CD14-positive monocyte (primary cell): ENCODE measurements around the gene GRK5. TPM values are rescaled to one million over a fixed set of nuclear protein-coding genes. Genes with fewer than 3 reads are reported as not detected.

Experiments used
- DNase-seq, 3 donors: peaks; one replicate each; pipeline ENCODE4 v3.0.0-alpha.2; 2011 to 2022
- H2AFZ ChIP-seq: 2 replicates; pipeline ENCODE4 v1.6.0; 2012; ENCODE audit warnings: mild to moderate bottlenecking, low read depth, low read length, inconsistent platforms; ENCODE audit not compliant: insufficient read depth, poor library complexity, severe bottlenecking
- H3K27ac ChIP-seq, 2 donors: 1 replicate in 1 of 2; 2 replicates in 1 of 2; pipeline ENCODE4 v1.5.1; 2012 to 2013; ENCODE audit warnings: low read length in 2 of 2, control low read depth in 1 of 2, inconsistent platforms in 1 of 2, low read depth in 1 of 2, mild to moderate bottlenecking in 1 of 2
- H3K27me3 ChIP-seq, 2 donors: one replicate each; pipeline versions ENCODE4 v1.6.0 to v1.6.1; 2011 to 2013; ENCODE audit warnings: low read length in 2 of 2; ENCODE audit not compliant: control insufficient read depth in 2 of 2, insufficient read depth in 2 of 2
- H3K36me3 ChIP-seq, 2 donors: replicated peaks in 1 of 2; 1 replicate in 1 of 2; 2 replicates in 1 of 2; pipeline versions ENCODE4 v1.5.1 to v1.6.1; 2012 to 2013; ENCODE audit warnings: low read length in 2 of 2, control low read depth in 1 of 2, inconsistent platforms in 1 of 2, mild to moderate bottlenecking in 1 of 2; ENCODE audit not compliant: insufficient read depth in 2 of 2, control insufficient read depth in 1 of 2
- H3K4me1 ChIP-seq, 2 donors: 1 replicate in 1 of 2; 2 replicates in 1 of 2; pipeline versions ENCODE4 v1.5.1 to v1.6.1; 2012 to 2013; ENCODE audit warnings: low read length in 2 of 2, control low read depth in 1 of 2, inconsistent platforms in 1 of 2, mild to moderate bottlenecking in 1 of 2, moderate library complexity in 1 of 2; ENCODE audit not compliant: insufficient read depth in 2 of 2, control insufficient read depth in 1 of 2
- H3K4me2 ChIP-seq: replicated peaks from 2 replicates; pipeline ENCODE3; 2012; ENCODE audit warnings: low read length, moderate library complexity, mild to moderate bottlenecking; ENCODE audit not compliant: poor library complexity, severe bottlenecking; ENCODE audit errors: extremely low read depth
- H3K4me3 ChIP-seq, 3 experiments: fragments of 200-600 bp in 1 of 3; sonication (generic) in 1 of 3; replicated peaks in 1 of 3; 1 replicate in 2 of 3; 2 replicates in 1 of 3; pipeline ENCODE4 v1.5.1; 2011 to 2013; ENCODE audit warnings: low read length in 3 of 3, mild to moderate bottlenecking in 3 of 3, control low read depth in 2 of 3, low read depth in 2 of 3, inconsistent platforms in 1 of 3, moderate library complexity in 1 of 3
- H3K79me2 ChIP-seq: 2 replicates; pipeline ENCODE4 v1.6.0; 2012; ENCODE audit warnings: mild to moderate bottlenecking, control low read depth, inconsistent platforms, low read length, moderate library complexity; ENCODE audit not compliant: insufficient read depth
- H3K9ac ChIP-seq: 2 replicates; pipeline ENCODE4 v1.6.0; 2017; ENCODE audit warnings: low read length, mild to moderate bottlenecking; ENCODE audit not compliant: insufficient read depth, poor library complexity, severe bottlenecking
- H3K9me3 ChIP-seq, 2 donors: replicated peaks in 1 of 2; 1 replicate in 1 of 2; 2 replicates in 1 of 2; pipeline versions ENCODE4 v1.5.1 to v1.6.1; 2012 to 2013; ENCODE audit warnings: low read length in 2 of 2, control low read depth in 1 of 2; ENCODE audit not compliant: control insufficient read depth in 1 of 2, insufficient read depth in 1 of 2
- H4K20me1 ChIP-seq: 2 replicates; pipeline ENCODE4 v1.6.0; 2012; ENCODE audit warnings: mild to moderate bottlenecking, low read length, control low read depth, moderate library complexity; ENCODE audit not compliant: insufficient read depth
- H3K27ac Mint-ChIP-seq, 7 donors: one replicate each; pipeline ENCODE4 v1.8.0; 2020; ENCODE audit warnings: mild to moderate bottlenecking in 7 of 7, mixed read lengths in 7 of 7, moderate library complexity in 6 of 7, inconsistent platforms in 2 of 7
- H3K27me3 Mint-ChIP-seq, 3 donors: one replicate each; pipeline ENCODE4 v1.8.0; 2021 to 2022; ENCODE audit warnings: low read depth in 3 of 3, mild to moderate bottlenecking in 3 of 3, mixed read lengths in 3 of 3, moderate library complexity in 3 of 3, inconsistent platforms in 1 of 3
- H3K36me3 Mint-ChIP-seq, 2 donors: one replicate each; pipeline ENCODE4 v1.8.0; 2020; ENCODE audit warnings: mixed read lengths in 2 of 2, inconsistent platforms in 1 of 2, mild to moderate bottlenecking in 1 of 2
- H3K4me1 Mint-ChIP-seq: one replicate; pipeline ENCODE4 v1.8.0; 2020; ENCODE audit warnings: mild to moderate bottlenecking, mixed read lengths
- H3K4me3 Mint-ChIP-seq, 2 donors: one replicate each; pipeline ENCODE4 v1.8.0; 2020; ENCODE audit warnings: mild to moderate bottlenecking in 2 of 2, mixed read lengths in 2 of 2, moderate library complexity in 1 of 2
- H3K9me3 Mint-ChIP-seq, 7 donors: one replicate each; pipeline ENCODE4 v1.8.0; 2020 to 2022; ENCODE audit warnings: mixed read lengths in 7 of 7, mild to moderate bottlenecking in 6 of 7, moderate library complexity in 6 of 7, inconsistent platforms in 2 of 7
- CTCF ChIP-seq: fragments of 200-600 bp; IDR thresholded peaks from one replicate; pipeline ENCODE4 v1.8.0; 2022; ENCODE audit warnings: antibody characterized with exemption, mild to moderate bottlenecking
- WGBS: methylation state at CpG from one replicate; pipeline ENCODE4 v1.1.5; 2013; ENCODE audit warnings: missing lambda C conversion rate; ENCODE audit not compliant: insufficient coverage; 5-methylcytosine and 5-hydroxymethylcytosine counted together
- intact Hi-C, 2 donors: fragments of 100-400 bp; cut with micrococcal nuclease; formaldehyde crosslinking; loops; one replicate each; pipeline versions ENCODE4 v1.15.0 to v1.15.1; 2023
- polyA plus RNA-seq, 3 donors: library from polyadenylated mRNA; depleted of rRNA in 1 of 3; unstranded in 2 of 3; stranded (reverse) in 1 of 3; fragments of 300-500 nt in 2 of 3; fragments of >200 nt in 1 of 3; fragmentation: Illumina TruSeq in 2 of 3; gene quantifications; 1 replicate in 2 of 3; 2 replicates in 1 of 3; pipeline ENCODE4 v1.2.3, GENCODE V29; 2012 to 2021

GRK5 gene
- polyA plus RNA-seq, 3 donors = 1.2 to 6.5 (median 2.8) TPM

GRCh38 chr10:119306986-119307392, 99.6 kb downstream of the GRK5 start:
- Mint-ChIP-seq H3K4me1 (peaks cover 35% of the 10 kb centered on the region), H3K27ac (peak overlapping the region in 3 of 7 donors; percentile 68 to 94 (median 77)), H3K9me3 (peaks cover 0 to 2% (median 0%) of the 10 kb centered on the region in 7 donors), H3K4me3 (peak overlapping the region in 1 of 2 donors; percentile 21), H3K36me3 (peaks cover 0 to 8% of the 10 kb centered on the region in 2 donors), H3K27me3 (peaks cover 14 to 38% (median 35%) of the 10 kb centered on the region in 3 donors)
- Histone ChIP-seq H3K9me3 (no peaks in the 10 kb centered on the region), H3K27me3 (no peaks in the 10 kb centered on the region), H3K9ac (no peak overlapping the region), H3K4me2 (no peak overlapping the region), H3K27ac (no peak overlapping the region), H3K4me1 (peaks cover 13 to 26% of the 10 kb centered on the region in 2 donors), H3K36me3 (no peaks in the 10 kb centered on the region), H3K4me3 (no peak overlapping the region), H2AFZ (no peak overlapping the region), H3K79me2 (no peaks in the 10 kb centered on the region), H4K20me1 (peaks cover 59% of the 10 kb centered on the region)
- intact Hi-C loops = loop anchor here (2.0 to 10.0 kb wide), 5 partner anchors 35 to 102 kb away; partner anchors contain the start of gene GRK5 (in 1 of the 2)
- no peak for DNase-seq
- 100% methylated on average over 1 of the region's 4 CpGs for WGBS
- no peak for TF ChIP-seq CTCF

- Mint-ChIP-seq H3K4me1 (peaks cover 37% of the 10 kb centered on the region), H3K36me3 (peaks cover 3 to 8% of the 10 kb centered on the region in 2 donors), H3K9me3 (peaks cover 0 to 6% (median 2%) of the 10 kb centered on the region in 7 donors), H3K27me3 (peaks cover 14 to 42% (median 40%) of the 10 kb centered on the region in 3 donors), H3K27ac (peak overlapping the region in 2 of 7 donors; percentile 30 to 50), H3K4me3 (no peak overlapping the region)
- Histone ChIP-seq H3K4me3 (no peak overlapping the region), H3K9me3 (no peaks in the 10 kb centered on the region), H3K9ac (no peak overlapping the region), H3K79me2 (no peaks in the 10 kb centered on the region), H2AFZ (no peak overlapping the region), H3K27ac (no peak overlapping the region), H3K36me3 (no peaks in the 10 kb centered on the region), H4K20me1 (peaks cover 65% of the 10 kb centered on the region), H3K4me1 (peaks cover 13 to 26% of the 10 kb centered on the region in 2 donors), H3K27me3 (peaks cover 0 to 3% of the 10 kb centered on the region in 2 donors), H3K4me2 (no peak overlapping the region)
- WGBS = 97% methylated on average over 12 of the region's 12 CpGs
- DNase-seq = no peak
- TF ChIP-seq CTCF = no peak
- intact Hi-C loops = loop anchor here (5.0 to 10.0 kb wide), 4 partner anchors 36 to 103 kb away; partner anchors contain the start of gene GRK5 (in 1 of the 2)
These were observed 100.7 kb downstream of the GRK5 start for GRCh38 chr10:119308089-119308488.
